Peyer's patch (tissue), 4 donors: ENCODE data around the gene ZNF503.

Source experiments
- POLR2A ChIP-seq, 2 donors: fragments of 450-650 bp; IDR thresholded peaks; one replicate each; pipeline ENCODE4 v1.5.1; 2017; ENCODE audit warnings: antibody characterized with exemption in 2 of 2, mild to moderate bottlenecking in 2 of 2, moderate library complexity in 2 of 2
- TF ChIP-seq, protein P1 (sequence below), 6 experiments: fragments of 450-650 bp in 4 of 6; fragments of 200-600 bp in 2 of 6; sonication (generic) in 1 of 6; IDR thresholded peaks; one replicate each; pipeline ENCODE4 v1.5.1; 2017 to 2019; ENCODE audit warnings: antibody characterized with exemption in 6 of 6, mild to moderate bottlenecking in 3 of 6, moderate library complexity in 1 of 6

DNA sequence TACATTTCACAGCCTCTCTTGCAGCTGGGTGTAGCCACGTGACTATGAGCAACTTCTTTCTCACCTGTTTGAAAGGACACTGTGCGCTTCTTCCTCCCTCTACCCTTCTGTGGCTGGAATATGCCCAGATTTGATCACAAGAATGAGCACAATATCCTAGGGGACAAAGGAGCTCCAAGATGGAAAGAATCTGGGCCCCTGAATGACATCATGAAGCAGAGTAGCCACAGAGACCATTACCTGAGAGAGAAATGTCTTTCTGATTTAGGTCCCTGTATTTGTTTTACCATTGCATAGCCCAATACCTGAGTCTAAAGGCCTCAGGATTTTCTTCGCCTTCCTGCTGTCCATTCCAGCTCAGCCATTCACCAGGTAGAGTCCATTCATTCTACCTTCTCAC lies 15.4 kb downstream of the ZNF503 start:
- TF ChIP-seq, protein P1, sequence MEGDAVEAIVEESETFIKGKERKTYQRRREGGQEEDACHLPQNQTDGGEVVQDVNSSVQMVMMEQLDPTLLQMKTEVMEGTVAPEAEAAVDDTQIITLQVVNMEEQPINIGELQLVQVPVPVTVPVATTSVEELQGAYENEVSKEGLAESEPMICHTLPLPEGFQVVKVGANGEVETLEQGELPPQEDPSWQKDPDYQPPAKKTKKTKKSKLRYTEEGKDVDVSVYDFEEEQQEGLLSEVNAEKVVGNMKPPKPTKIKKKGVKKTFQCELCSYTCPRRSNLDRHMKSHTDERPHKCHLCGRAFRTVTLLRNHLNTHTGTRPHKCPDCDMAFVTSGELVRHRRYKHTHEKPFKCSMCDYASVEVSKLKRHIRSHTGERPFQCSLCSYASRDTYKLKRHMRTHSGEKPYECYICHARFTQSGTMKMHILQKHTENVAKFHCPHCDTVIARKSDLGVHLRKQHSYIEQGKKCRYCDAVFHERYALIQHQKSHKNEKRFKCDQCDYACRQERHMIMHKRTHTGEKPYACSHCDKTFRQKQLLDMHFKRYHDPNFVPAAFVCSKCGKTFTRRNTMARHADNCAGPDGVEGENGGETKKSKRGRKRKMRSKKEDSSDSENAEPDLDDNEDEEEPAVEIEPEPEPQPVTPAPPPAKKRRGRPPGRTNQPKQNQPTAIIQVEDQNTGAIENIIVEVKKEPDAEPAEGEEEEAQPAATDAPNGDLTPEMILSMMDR (IDR thresholded peaks at IDR 0.05) = no peak
- TF ChIP-seq POLR2A (IDR thresholded peaks at IDR 0.05) = no peak
